ENCODE data around the gene DCAF6.

- TF ChIP-seq, protein P1, sequence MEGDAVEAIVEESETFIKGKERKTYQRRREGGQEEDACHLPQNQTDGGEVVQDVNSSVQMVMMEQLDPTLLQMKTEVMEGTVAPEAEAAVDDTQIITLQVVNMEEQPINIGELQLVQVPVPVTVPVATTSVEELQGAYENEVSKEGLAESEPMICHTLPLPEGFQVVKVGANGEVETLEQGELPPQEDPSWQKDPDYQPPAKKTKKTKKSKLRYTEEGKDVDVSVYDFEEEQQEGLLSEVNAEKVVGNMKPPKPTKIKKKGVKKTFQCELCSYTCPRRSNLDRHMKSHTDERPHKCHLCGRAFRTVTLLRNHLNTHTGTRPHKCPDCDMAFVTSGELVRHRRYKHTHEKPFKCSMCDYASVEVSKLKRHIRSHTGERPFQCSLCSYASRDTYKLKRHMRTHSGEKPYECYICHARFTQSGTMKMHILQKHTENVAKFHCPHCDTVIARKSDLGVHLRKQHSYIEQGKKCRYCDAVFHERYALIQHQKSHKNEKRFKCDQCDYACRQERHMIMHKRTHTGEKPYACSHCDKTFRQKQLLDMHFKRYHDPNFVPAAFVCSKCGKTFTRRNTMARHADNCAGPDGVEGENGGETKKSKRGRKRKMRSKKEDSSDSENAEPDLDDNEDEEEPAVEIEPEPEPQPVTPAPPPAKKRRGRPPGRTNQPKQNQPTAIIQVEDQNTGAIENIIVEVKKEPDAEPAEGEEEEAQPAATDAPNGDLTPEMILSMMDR (conservative IDR thresholded peaks at IDR 0.05; ENCODE audit: low read depth, low read length): no peak
- no peak for TF ChIP-seq EZH2 (IDR thresholded peaks at IDR 0.05; ENCODE audit: borderline replicate concordance, low read depth, low read length, poor library complexity, severe bottlenecking)
Observed at GRCh38 chr1:168091063-168091462, 154.6 kb downstream of the DCAF6 start.
